ENCODE data around the gene FAM120B.

FAM120B gene

DNA sequence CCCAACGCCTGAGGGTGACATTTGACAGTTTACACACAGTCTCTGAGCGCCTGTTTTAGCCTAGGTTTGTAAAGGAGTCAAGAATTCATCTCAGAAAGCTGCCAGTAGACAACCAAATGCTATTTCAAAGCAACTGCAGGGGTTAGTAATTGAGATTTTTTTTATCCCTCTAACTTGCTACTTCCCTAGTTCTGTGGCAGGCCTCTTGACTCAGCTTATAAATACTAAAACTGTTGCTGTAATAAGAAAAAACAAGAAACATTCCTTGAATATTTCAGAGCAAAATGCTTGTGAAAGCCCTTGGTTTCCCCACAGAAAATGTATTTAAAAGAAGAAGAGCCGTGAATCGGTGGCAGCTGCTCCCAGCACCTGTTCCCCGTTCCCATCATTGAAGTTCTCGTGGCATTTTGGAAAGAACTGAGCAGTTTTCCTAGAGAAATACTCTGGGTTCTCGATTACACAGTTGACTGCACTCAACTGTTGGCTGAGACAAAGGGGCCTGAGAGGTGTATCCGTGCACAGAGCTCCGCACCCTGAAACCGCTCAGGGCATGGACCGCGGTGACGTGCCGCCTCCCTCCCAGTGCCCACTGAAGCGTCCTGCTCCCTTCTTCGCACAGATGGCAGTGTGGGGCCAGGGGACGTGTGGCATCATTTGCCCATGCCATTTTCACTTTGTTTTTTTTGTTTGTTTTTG is 36.6 kb upstream of the FAM120B start:
- H3K27me3 ChIP-seq (ENCODE audit: low read depth, low read length), result no peaks in the 10 kb centered on the region
- H3K27ac ChIP-seq (ENCODE audit: low read length), result no peak overlapping the region
- no peaks in the 10 kb centered on the region for H3K79me2 ChIP-seq (ENCODE audit: low read length)
- H3K4me1 ChIP-seq (ENCODE audit: low read length), result peaks cover 10% of the 10 kb centered on the region; the same call in 1 of the 2 replicates
- no peaks in the 10 kb centered on the region for H3K36me3 ChIP-seq (replicated peaks; ENCODE audit: low read depth, low read length)
- no peaks in the 10 kb centered on the region for H4K20me1 ChIP-seq (ENCODE audit: insufficient read depth, low read length)
- no peak for TF ChIP-seq EZH2phosphoT487 (IDR thresholded peaks at IDR 0.05; ENCODE audit: low read depth)
- TF ChIP-seq, protein P1, sequence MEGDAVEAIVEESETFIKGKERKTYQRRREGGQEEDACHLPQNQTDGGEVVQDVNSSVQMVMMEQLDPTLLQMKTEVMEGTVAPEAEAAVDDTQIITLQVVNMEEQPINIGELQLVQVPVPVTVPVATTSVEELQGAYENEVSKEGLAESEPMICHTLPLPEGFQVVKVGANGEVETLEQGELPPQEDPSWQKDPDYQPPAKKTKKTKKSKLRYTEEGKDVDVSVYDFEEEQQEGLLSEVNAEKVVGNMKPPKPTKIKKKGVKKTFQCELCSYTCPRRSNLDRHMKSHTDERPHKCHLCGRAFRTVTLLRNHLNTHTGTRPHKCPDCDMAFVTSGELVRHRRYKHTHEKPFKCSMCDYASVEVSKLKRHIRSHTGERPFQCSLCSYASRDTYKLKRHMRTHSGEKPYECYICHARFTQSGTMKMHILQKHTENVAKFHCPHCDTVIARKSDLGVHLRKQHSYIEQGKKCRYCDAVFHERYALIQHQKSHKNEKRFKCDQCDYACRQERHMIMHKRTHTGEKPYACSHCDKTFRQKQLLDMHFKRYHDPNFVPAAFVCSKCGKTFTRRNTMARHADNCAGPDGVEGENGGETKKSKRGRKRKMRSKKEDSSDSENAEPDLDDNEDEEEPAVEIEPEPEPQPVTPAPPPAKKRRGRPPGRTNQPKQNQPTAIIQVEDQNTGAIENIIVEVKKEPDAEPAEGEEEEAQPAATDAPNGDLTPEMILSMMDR (IDR thresholded peaks at IDR 0.05; ENCODE audit: low read depth, low read length), result no peak
- H2AFZ ChIP-seq (ENCODE audit: low read depth, low read length), result no peak overlapping the region
- no peak overlapping the region for H3K9ac ChIP-seq (ENCODE audit: low read length)
- H3K4me3 ChIP-seq (ENCODE audit: low read length), result no peak overlapping the region
- no peak overlapping the region for H3K4me2 ChIP-seq (ENCODE audit: low read length)
- no peaks in the 10 kb centered on the region for H3K9me3 ChIP-seq (ENCODE audit: insufficient read depth, low read length)

DNA sequence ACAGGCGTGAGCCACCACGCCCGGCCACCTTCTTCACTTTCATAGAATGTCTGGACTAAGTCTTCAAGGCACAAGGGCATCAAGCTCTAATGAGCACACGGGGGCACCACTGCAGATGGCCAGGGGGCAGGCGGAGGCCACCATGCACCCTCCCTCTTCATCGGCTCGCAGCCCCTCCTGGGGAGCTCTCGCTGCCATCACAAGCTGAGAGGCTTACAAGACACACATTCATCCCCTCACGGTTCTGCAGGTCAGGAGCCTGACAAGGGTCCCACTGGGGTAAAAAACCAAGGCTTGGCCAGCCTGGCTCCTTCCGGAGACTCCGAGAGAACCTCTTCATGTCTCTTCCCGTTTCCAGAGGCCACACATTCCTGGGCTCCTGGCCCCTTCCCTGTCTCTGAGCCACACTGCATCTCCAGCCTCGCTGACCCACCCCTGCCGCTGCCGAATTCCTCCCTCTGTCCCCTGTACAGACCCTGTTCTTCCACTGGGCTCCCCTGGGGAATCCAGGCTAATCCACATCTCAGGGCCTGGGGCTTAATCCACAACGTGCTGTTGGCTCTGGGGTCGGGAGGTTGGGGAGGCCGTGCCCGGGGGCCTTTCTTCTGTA is 35.5 kb upstream of the FAM120B start:
- Histone ChIP-seq H3K79me2 (ENCODE audit: low read length) (no peaks in the 10 kb centered on the region), H3K4me1 (ENCODE audit: low read length) (peaks cover 10% of the 10 kb centered on the region; the same call in 1 of the 2 replicates), H4K20me1 (ENCODE audit: insufficient read depth, low read length) (no peaks in the 10 kb centered on the region), H3K27me3 (ENCODE audit: low read depth, low read length) (no peaks in the 10 kb centered on the region), H3K9ac (ENCODE audit: low read length) (no peak overlapping the region), H3K36me3 (replicated peaks; ENCODE audit: low read depth, low read length) (no peaks in the 10 kb centered on the region), H3K4me3 (ENCODE audit: low read length) (peak overlapping the region; percentile 74; the same call in 1 of the 2 replicates), H3K4me2 (ENCODE audit: low read length) (peak overlapping the region; percentile 70; the same call in 1 of the 2 replicates), H3K27ac (ENCODE audit: low read length) (no peak overlapping the region), H3K9me3 (ENCODE audit: insufficient read depth, low read length) (no peaks in the 10 kb centered on the region), H2AFZ (ENCODE audit: low read depth, low read length) (no peak overlapping the region)
- TF ChIP-seq, protein P1 (IDR thresholded peaks at IDR 0.05; ENCODE audit: low read depth, low read length), result no peak
- no peak for TF ChIP-seq EZH2phosphoT487 (IDR thresholded peaks at IDR 0.05; ENCODE audit: low read depth)

DNA sequence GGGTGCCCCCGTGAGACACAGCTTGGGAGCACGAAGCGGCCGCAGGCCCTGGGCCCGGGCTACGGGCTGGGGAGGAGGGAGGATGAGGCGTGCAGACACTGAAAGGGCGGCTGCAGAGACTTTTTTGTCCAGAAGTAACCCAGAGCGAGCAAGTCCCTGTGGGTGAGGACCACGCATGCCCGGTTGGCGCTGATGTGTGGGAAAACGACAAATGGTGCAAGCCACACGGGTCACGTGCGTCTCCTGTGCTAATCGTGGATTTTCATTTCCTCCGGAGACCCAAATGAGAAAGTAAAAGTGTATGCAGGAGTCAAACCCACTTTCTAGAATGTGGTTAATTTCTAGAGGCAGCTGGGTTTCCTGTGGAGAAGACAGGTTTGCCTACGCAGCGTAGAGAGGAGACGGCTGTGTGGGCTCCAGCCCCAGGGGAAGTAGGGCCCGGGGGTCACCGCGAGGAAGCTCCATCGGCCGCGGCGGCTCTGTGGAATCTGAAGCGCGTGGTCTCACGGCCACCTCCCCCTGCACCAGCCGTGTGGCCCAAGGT is 34.7 kb upstream of the FAM120B start:
- no peaks in the 10 kb centered on the region for H3K36me3 ChIP-seq (replicated peaks; ENCODE audit: low read depth, low read length)
- H4K20me1 ChIP-seq (ENCODE audit: insufficient read depth, low read length), result no peaks in the 10 kb centered on the region
- H3K9me3 ChIP-seq (ENCODE audit: insufficient read depth, low read length), result no peaks in the 10 kb centered on the region
- H3K79me2 ChIP-seq (ENCODE audit: low read length), result no peaks in the 10 kb centered on the region
- peak overlapping the region; percentile 30; the same call in 1 of the 2 replicates for H2AFZ ChIP-seq (ENCODE audit: low read depth, low read length)
- no peaks in the 10 kb centered on the region for H3K27me3 ChIP-seq (ENCODE audit: low read depth, low read length)
- H3K4me2 ChIP-seq (ENCODE audit: low read length), result peak overlapping the region; percentile 70
- H3K4me1 ChIP-seq (ENCODE audit: low read length), result peaks cover 10% of the 10 kb centered on the region; the same call in 1 of the 2 replicates
- no peak overlapping the region for H3K27ac ChIP-seq (ENCODE audit: low read length)
- peak overlapping the region; percentile 13; the same call in 1 of the 2 replicates for H3K9ac ChIP-seq (ENCODE audit: low read length)
- H3K4me3 ChIP-seq (ENCODE audit: low read length), result peak overlapping the region; percentile 74
- no peak for TF ChIP-seq EZH2phosphoT487 (IDR thresholded peaks at IDR 0.05; ENCODE audit: low read depth)
- TF ChIP-seq, protein P1 (IDR thresholded peaks at IDR 0.05; ENCODE audit: low read depth, low read length), result no peak
